Endothelial cell of umbilical vein (primary cell): ENCODE results near the gene DCAF5. TPM values are rescaled to one million over a fixed set of nuclear protein-coding genes. Genes with fewer than 3 reads are reported as not detected.

Source experiments
- BruUV-seq: library from RNA; stranded (reverse); fragments of 400-500 nt; replicated peaks from 2 replicates; lab custom pipeline; 2021; lab: Mats Ljungman, UMichigan
- CTCF ChIA-PET: fragments of 300-600, 350-600 bp; sonication (Branson Sonifier 250); formaldehyde crosslinking; loops from one replicate; lab custom pipeline; 2021; ENCODE audit warnings: antibody characterized with exemption, inconsistent platforms; lab: Charles Lee
- POLR2A ChIA-PET: fragments of 300-600, 350-600 bp; sonication (Branson Sonifier 250); formaldehyde crosslinking; loops from one replicate; lab custom pipeline; 2021; ENCODE audit warnings: antibody characterized with exemption, inconsistent platforms; lab: Charles Lee
- DNase-seq: peaks from one replicate; pipeline ENCODE4 v3.0.0-alpha.2; 2011; ENCODE audit warnings: low read depth, low spot score
- FAIRE-seq: peaks from 2 replicates; lab custom pipeline; 2011; peaks lifted over from hg19 to GRCh38; lab: Jason Lieb, UNC
- H2AFZ ChIP-seq: 2 replicates; pipeline ENCODE4 v1.6.0; 2012; ENCODE audit warnings: low read depth, low read length, control low read depth, inconsistent platforms
- H3K27ac ChIP-seq: 2 replicates; pipeline ENCODE4 v1.5.1; 2011; ENCODE audit warnings: low read depth, mild to moderate bottlenecking, control low read depth, low read length, moderate library complexity; ENCODE audit not compliant: insufficient read depth
- H3K27me3 ChIP-seq, 2 experiments: 2 replicates each; pipeline versions ENCODE4 v1.6.0 to v1.6.1; 2011; ENCODE audit warnings: low read length in 2 of 2, mixed read lengths in 1 of 2; ENCODE audit not compliant: control insufficient read depth in 2 of 2, insufficient read depth in 2 of 2
- H3K36me3 ChIP-seq, 2 experiments: 2 replicates in 1 of 2; 3 replicates in 1 of 2; pipeline ENCODE4 v1.5.1; 2011; ENCODE audit warnings: low read length in 2 of 2, mild to moderate bottlenecking in 1 of 2, moderate library complexity in 1 of 2; ENCODE audit not compliant: control insufficient read depth in 2 of 2, insufficient read depth in 2 of 2; ENCODE audit errors: extremely low read depth in 1 of 2
- H3K4me1 ChIP-seq: 3 replicates; pipeline ENCODE4 v1.5.1; 2011; ENCODE audit warnings: mild to moderate bottlenecking, low read length; ENCODE audit not compliant: control insufficient read depth, insufficient read depth; ENCODE audit errors: extremely low read depth
- H3K4me2 ChIP-seq: 2 replicates; pipeline ENCODE4 v1.6.1; 2011; ENCODE audit warnings: low read length, control low read depth, mixed read lengths; ENCODE audit not compliant: insufficient read depth
- H3K4me3 ChIP-seq, 3 experiments: fragments of 200-600 bp in 1 of 3; sonication (generic), shearing (Covaris generic) in 1 of 3; replicated peaks in 1 of 3; 2 replicates each; pipeline ENCODE4 v1.5.1; 2011 to 2016; ENCODE audit warnings: control low read depth in 3 of 3, low read length in 3 of 3, mild to moderate bottlenecking in 2 of 3, inconsistent platforms in 1 of 3, low read depth in 1 of 3, moderate library complexity in 1 of 3; ENCODE audit not compliant: insufficient read depth in 1 of 3
- H3K79me2 ChIP-seq: 2 replicates; pipeline ENCODE4 v1.6.0; 2012; ENCODE audit warnings: low read length, inconsistent platforms; ENCODE audit not compliant: control insufficient read depth, insufficient read depth
- H3K9ac ChIP-seq: replicated peaks from 2 replicates; pipeline ENCODE3; 2011; ENCODE audit warnings: low read length, control low read depth; ENCODE audit not compliant: insufficient read depth; ENCODE audit errors: extremely low read depth
- H3K9me1 ChIP-seq: replicated peaks from 3 replicates; pipeline ENCODE4 v1.6.0; 2011; ENCODE audit warnings: mild to moderate bottlenecking, low read length; ENCODE audit not compliant: control insufficient read depth, insufficient read depth; ENCODE audit errors: extremely low read depth
- H3K9me3 ChIP-seq: replicated peaks from 2 replicates; pipeline ENCODE4 v1.5.1; 2012; ENCODE audit warnings: low read length, inconsistent platforms; ENCODE audit not compliant: control insufficient read depth, insufficient read depth
- H4K20me1 ChIP-seq: replicated peaks from 2 replicates; pipeline ENCODE3; 2011; ENCODE audit warnings: mild to moderate bottlenecking, low read length; ENCODE audit not compliant: control insufficient read depth, insufficient read depth; ENCODE audit errors: extremely low read depth
- EZH2 ChIP-seq: IDR thresholded peaks from 2 replicates; pipeline ENCODE4 v1.6.1; 2012; ENCODE audit warnings: borderline replicate concordance, low read depth, mild to moderate bottlenecking, moderate library complexity, low read length, inconsistent platforms; ENCODE audit not compliant: severe bottlenecking
- FOS ChIP-seq: IDR thresholded peaks from 2 replicates; pipeline ENCODE4 v1.6.1; 2011; ENCODE audit warnings: mild to moderate bottlenecking, low read length, moderate library complexity, borderline replicate concordance; ENCODE audit not compliant: insufficient read depth
- GATA2 ChIP-seq: IDR thresholded peaks from 2 replicates; pipeline ENCODE4 v1.7.0; 2011; ENCODE audit warnings: low read depth, mild to moderate bottlenecking, moderate library complexity, mixed read lengths, low read length; ENCODE audit not compliant: insufficient read length, insufficient read depth
- JUN ChIP-seq: IDR thresholded peaks from 2 replicates; pipeline ENCODE4 v1.6.1; 2011; ENCODE audit warnings: borderline replicate concordance, low read depth; ENCODE audit not compliant: insufficient read length, insufficient read depth
- MYC ChIP-seq: IDR thresholded peaks from one replicate; pipeline ENCODE4 v1.6.1; 2011; ENCODE audit warnings: mild to moderate bottlenecking, low read depth, low read length
- POLR2A ChIP-seq: IDR thresholded peaks from 2 replicates; pipeline ENCODE4 v1.6.1; 2012; ENCODE audit warnings: low read depth, mild to moderate bottlenecking, control low read depth, low read length
- POLR2AphosphoS5 ChIP-seq: IDR thresholded peaks from 2 replicates; pipeline ENCODE4 v1.6.1; 2012; ENCODE audit warnings: low read depth, mild to moderate bottlenecking, control low read depth, low read length, moderate library complexity; ENCODE audit not compliant: insufficient read depth
- dilution Hi-C: fragments of 300-500 bp; cut with MboI; formaldehyde crosslinking; loops from one replicate; pipeline ENCODE4 v1.15.0; 2019; ENCODE audit warnings: low sequenced_read_pairs; ENCODE audit not compliant: extremely low pct_ligation_motif_present
- intact Hi-C: fragments of 100-400 bp; cut with micrococcal nuclease; formaldehyde crosslinking; loops from one replicate; pipeline ENCODE4 v1.10.0; 2022
- polyA plus RNA-seq, 4 experiments: library from polyadenylated mRNA; depleted of rRNA in 3 of 4; stranded (reverse) in 3 of 4; unstranded in 1 of 4; fragments of >200 nt; gene quantifications; 2 replicates each; pipeline versions ENCODE4 v1.2.1 to v1.2.3, GENCODE V29; 2011 to 2012; ENCODE audit warnings: missing spikeins in 1 of 4
- total RNA-seq: library from RNA; stranded (reverse); gene quantifications from 2 replicates; pipeline ENCODE4 v1.2.3, GENCODE V29; 2021
- TF ChIP-seq, protein P1 (sequence below): IDR thresholded peaks from 2 replicates; pipeline ENCODE4 v1.6.1; 2011; ENCODE audit not compliant: insufficient read depth, insufficient read length
- TF ChIP-seq, protein P2 (sequence below), 2 donors: IDR thresholded peaks; 1 replicate in 1 of 2; 2 replicates in 1 of 2; pipeline ENCODE4 v1.5.1; 2011; ENCODE audit warnings: low read length in 2 of 2, mild to moderate bottlenecking in 2 of 2, moderate library complexity in 2 of 2, control low read depth in 1 of 2, inconsistent platforms in 1 of 2, low read depth in 1 of 2; ENCODE audit not compliant: insufficient read depth in 1 of 2; ENCODE audit errors: extremely low read depth in 1 of 2

The DCAF5 gene
- total and polyA plus RNA-seq, 2 donors (not counting 3 experiments of a cell fraction or from before 2014, with no cell fraction given), result 37.9 to 52.5 TPM

DNA sequence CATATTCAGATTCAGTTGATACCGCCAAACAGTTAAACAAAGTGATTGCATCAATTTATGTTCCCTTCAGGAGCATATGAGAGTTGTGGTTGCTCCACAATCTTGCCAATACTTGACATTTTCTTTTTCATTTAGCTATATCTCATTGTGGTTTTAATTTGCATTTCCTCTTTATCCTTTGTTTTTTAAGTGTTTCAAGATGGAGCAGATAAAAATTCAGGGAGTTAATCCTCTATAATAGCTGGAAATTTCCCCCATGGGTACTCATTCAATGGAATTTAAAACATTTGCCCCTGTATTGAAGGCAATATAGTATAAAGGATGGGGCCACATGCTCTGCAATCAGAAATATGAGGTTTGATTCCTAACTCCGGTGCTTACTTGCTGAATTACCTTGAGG, 37.3 kb upstream of the DCAF5 start:
- Histone ChIP-seq H3K27me3 (no peaks in the 10 kb centered on the region), H4K20me1 (no peaks in the 10 kb centered on the region), H2AFZ (no peak overlapping the region), H3K79me2 (no peaks in the 10 kb centered on the region), H3K9me1 (no peaks in the 10 kb centered on the region), H3K4me3 (no peak overlapping the region), H3K9ac (no peak overlapping the region), H3K27ac (no peak overlapping the region), H3K9me3 (no peaks in the 10 kb centered on the region), H3K36me3 (no peaks in the 10 kb centered on the region), H3K4me2 (no peak overlapping the region), H3K4me1 (peaks cover 7% of the 10 kb centered on the region)
- dilution Hi-C loops (no loop called here), intact Hi-C loops (no loop called here)
- ChIA-PET CTCF (interaction anchor here (3.6 kb wide), 1 partner anchor 61 kb away, joined by 23 read pairs; no protein-coding TSS in a partner anchor), POLR2A (no interaction called here)
- no peak for DNase-seq
- no TSS peak for BruUV-seq
- no peak for FAIRE-seq
- TF ChIP-seq POLR2AphosphoS5, result no peak
- TF ChIP-seq GATA2, result no peak
- no peak for TF ChIP-seq JUN
- TF ChIP-seq MYC, result no peak
- TF ChIP-seq EZH2, result no peak
- no peak for TF ChIP-seq FOS
- TF ChIP-seq, protein P1, sequence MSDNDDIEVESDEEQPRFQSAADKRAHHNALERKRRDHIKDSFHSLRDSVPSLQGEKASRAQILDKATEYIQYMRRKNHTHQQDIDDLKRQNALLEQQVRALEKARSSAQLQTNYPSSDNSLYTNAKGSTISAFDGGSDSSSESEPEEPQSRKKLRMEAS, result no peak
- TF ChIP-seq, protein P2, sequence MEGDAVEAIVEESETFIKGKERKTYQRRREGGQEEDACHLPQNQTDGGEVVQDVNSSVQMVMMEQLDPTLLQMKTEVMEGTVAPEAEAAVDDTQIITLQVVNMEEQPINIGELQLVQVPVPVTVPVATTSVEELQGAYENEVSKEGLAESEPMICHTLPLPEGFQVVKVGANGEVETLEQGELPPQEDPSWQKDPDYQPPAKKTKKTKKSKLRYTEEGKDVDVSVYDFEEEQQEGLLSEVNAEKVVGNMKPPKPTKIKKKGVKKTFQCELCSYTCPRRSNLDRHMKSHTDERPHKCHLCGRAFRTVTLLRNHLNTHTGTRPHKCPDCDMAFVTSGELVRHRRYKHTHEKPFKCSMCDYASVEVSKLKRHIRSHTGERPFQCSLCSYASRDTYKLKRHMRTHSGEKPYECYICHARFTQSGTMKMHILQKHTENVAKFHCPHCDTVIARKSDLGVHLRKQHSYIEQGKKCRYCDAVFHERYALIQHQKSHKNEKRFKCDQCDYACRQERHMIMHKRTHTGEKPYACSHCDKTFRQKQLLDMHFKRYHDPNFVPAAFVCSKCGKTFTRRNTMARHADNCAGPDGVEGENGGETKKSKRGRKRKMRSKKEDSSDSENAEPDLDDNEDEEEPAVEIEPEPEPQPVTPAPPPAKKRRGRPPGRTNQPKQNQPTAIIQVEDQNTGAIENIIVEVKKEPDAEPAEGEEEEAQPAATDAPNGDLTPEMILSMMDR (IDR thresholded peaks at IDR 0.05; ENCODE audit: extremely low read depth in 1 of 2, insufficient read depth in 1 of 2, low read depth in 1 of 2, low read length in 2 of 2), result no peak
- no peak for TF ChIP-seq POLR2A
